ENCODE measurements around the gene MYO1E. TPM values are rescaled to one million over a fixed set of nuclear protein-coding genes. Genes with fewer than 3 reads are reported as not detected.
A peak's percentile ranks its signal among the peaks of the same experiment; 100 is the strongest.

The MYO1E gene
- total RNA-seq, 1 donor from 2014 or later, result 33.6 TPM

- Mint-ChIP-seq H3K4me1 (ENCODE audit: low read depth) (peaks cover 65% of the 10 kb centered on the region), H3K36me3 (ENCODE audit: low read depth) (peaks cover 9% of the 10 kb centered on the region), H3K27ac (peak overlapping the region; percentile 81), H3K4me3 (peak overlapping the region; percentile 55), H3K9me3 (peaks cover 3% of the 10 kb centered on the region), H3K27me3 (ENCODE audit: insufficient read depth) (peaks cover 2% of the 10 kb centered on the region)
- intact Hi-C loops (cut with micrococcal nuclease), result loop anchor here (1.0 to 2.0 kb wide), 4 partner anchors 26 to 320 kb away; no protein-coding TSS in a partner anchor
- no peak for DNase-seq (ENCODE audit: low spot score)
These were observed 72.0 kb downstream of the MYO1E start for GRCh38 chr15:59300618-59301139.

- Mint-ChIP-seq H3K36me3 (ENCODE audit: low read depth) (peaks cover 9% of the 10 kb centered on the region), H3K4me1 (ENCODE audit: low read depth) (peaks cover 63% of the 10 kb centered on the region), H3K4me3 (peak overlapping the region; percentile 55), H3K27me3 (ENCODE audit: insufficient read depth) (peaks cover 3% of the 10 kb centered on the region), H3K9me3 (peaks cover 3% of the 10 kb centered on the region), H3K27ac (peak overlapping the region; percentile 81)
- peak; percentile 64 for DNase-seq (ENCODE audit: low spot score)
- intact Hi-C loops (cut with micrococcal nuclease), result loop anchor here (1.0 to 2.0 kb wide), 6 partner anchors 26 to 320 kb away; partner anchors contain the start of gene MYO1E
These were observed 72.6 kb downstream of the MYO1E start for GRCh38 chr15:59299929-59300617.

- Mint-ChIP-seq H3K27ac (no peak overlapping the region), H3K36me3 (ENCODE audit: low read depth) (peaks cover 9% of the 10 kb centered on the region), H3K4me1 (ENCODE audit: low read depth) (peaks cover 63% of the 10 kb centered on the region), H3K27me3 (ENCODE audit: insufficient read depth) (peaks cover 8% of the 10 kb centered on the region), H3K4me3 (peak overlapping the region; percentile 68), H3K9me3 (peaks cover 3% of the 10 kb centered on the region)
- no peak for DNase-seq (ENCODE audit: low spot score)
- intact Hi-C loops (cut with micrococcal nuclease), result loop anchor here (2.0 kb wide), 2 partner anchors 42 to 74 kb away; partner anchors contain the start of gene MYO1E
These were observed 73.8 kb downstream of the MYO1E start for GRCh38 chr15:59298854-59299250.

- peaks cover 9% of the 10 kb centered on the region for H3K36me3 Mint-ChIP-seq (ENCODE audit: low read depth)
- peaks cover 3% of the 10 kb centered on the region for H3K9me3 Mint-ChIP-seq
- intact Hi-C loops (cut with micrococcal nuclease), result loop anchor here (2.0 kb wide), 2 partner anchors 42 to 74 kb away; partner anchors contain the start of gene MYO1E
- peak overlapping the region; percentile 77 for H3K27ac Mint-ChIP-seq
- H3K4me1 Mint-ChIP-seq (ENCODE audit: low read depth), result peaks cover 59% of the 10 kb centered on the region
- DNase-seq (ENCODE audit: low spot score), result peak; percentile 9
- H3K27me3 Mint-ChIP-seq (ENCODE audit: insufficient read depth), result peaks cover 8% of the 10 kb centered on the region
- H3K4me3 Mint-ChIP-seq, result peak overlapping the region; percentile 68
These were observed 74.3 kb downstream of the MYO1E start for GRCh38 chr15:59298225-59298853.

- intact Hi-C loops (cut with micrococcal nuclease), result no loop called here
- Mint-ChIP-seq H3K9me3 (peaks cover 3% of the 10 kb centered on the region), H3K36me3 (ENCODE audit: low read depth) (peaks cover 9% of the 10 kb centered on the region), H3K4me1 (ENCODE audit: low read depth) (peaks cover 48% of the 10 kb centered on the region), H3K27me3 (ENCODE audit: insufficient read depth) (peaks cover 12% of the 10 kb centered on the region), H3K27ac (no peak overlapping the region), H3K4me3 (no peak overlapping the region)
- DNase-seq (ENCODE audit: low spot score), result no peak
These were observed 76.5 kb downstream of the MYO1E start for GRCh38 chr15:59296181-59296617.

- H3K27me3 Mint-ChIP-seq (ENCODE audit: insufficient read depth), result peaks cover 12% of the 10 kb centered on the region
- no peak for DNase-seq (ENCODE audit: low spot score)
- H3K4me3 Mint-ChIP-seq, result no peak overlapping the region
- intact Hi-C loops (cut with micrococcal nuclease), result no loop called here
- no peak overlapping the region for H3K27ac Mint-ChIP-seq
- peaks cover 9% of the 10 kb centered on the region for H3K36me3 Mint-ChIP-seq (ENCODE audit: low read depth)
- H3K9me3 Mint-ChIP-seq, result peaks cover 3% of the 10 kb centered on the region
- H3K4me1 Mint-ChIP-seq (ENCODE audit: low read depth), result peaks cover 40% of the 10 kb centered on the region
These were observed 77.2 kb downstream of the MYO1E start for GRCh38 chr15:59295261-59296001.

- intact Hi-C loops (cut with micrococcal nuclease), result no loop called here
- peaks cover 14% of the 10 kb centered on the region for H3K27me3 Mint-ChIP-seq (ENCODE audit: insufficient read depth)
These were observed 78.0 kb downstream of the MYO1E start for GRCh38 chr15:59294574-59295260.

GRCh38 chr15:59292442-59293151 is 80.1 kb downstream of the MYO1E start:
- Mint-ChIP-seq H3K27ac (no peak overlapping the region), H3K36me3 (ENCODE audit: low read depth) (peaks cover 5% of the 10 kb centered on the region), H3K9me3 (no peaks in the 10 kb centered on the region), H3K4me3 (no peak overlapping the region), H3K27me3 (ENCODE audit: insufficient read depth) (peaks cover 17% of the 10 kb centered on the region), H3K4me1 (ENCODE audit: low read depth) (peaks cover 22% of the 10 kb centered on the region)
- intact Hi-C loops (cut with micrococcal nuclease), result no loop called here
- DNase-seq (ENCODE audit: low spot score), result no peak

More at GRCh38 chr15:59294574-59295260, 78.0 kb downstream of the MYO1E start:
- no peak for DNase-seq (ENCODE audit: low spot score)
- H3K27ac Mint-ChIP-seq, result no peak overlapping the region
- H3K4me3 Mint-ChIP-seq, result no peak overlapping the region
- peaks cover 7% of the 10 kb centered on the region for H3K36me3 Mint-ChIP-seq (ENCODE audit: low read depth)
- H3K4me1 Mint-ChIP-seq (ENCODE audit: low read depth), result peaks cover 35% of the 10 kb centered on the region
- H3K9me3 Mint-ChIP-seq, result peaks cover 3% of the 10 kb centered on the region

- Mint-ChIP-seq H3K27me3 (ENCODE audit: insufficient read depth) (peaks cover 15% of the 10 kb centered on the region), H3K27ac (no peak overlapping the region), H3K36me3 (ENCODE audit: low read depth) (peaks cover 3% of the 10 kb centered on the region), H3K9me3 (no peaks in the 10 kb centered on the region), H3K4me1 (ENCODE audit: low read depth) (peaks cover 18% of the 10 kb centered on the region), H3K4me3 (no peak overlapping the region)
- intact Hi-C loops (cut with micrococcal nuclease), result no loop called here
- DNase-seq (ENCODE audit: low spot score), result no peak
These were observed 81.5 kb downstream of the MYO1E start for GRCh38 chr15:59291213-59291549.

- Mint-ChIP-seq H3K27me3 (ENCODE audit: insufficient read depth) (peaks cover 15% of the 10 kb centered on the region), H3K27ac (no peak overlapping the region), H3K4me3 (no peak overlapping the region), H3K36me3 (ENCODE audit: low read depth) (peaks cover 3% of the 10 kb centered on the region), H3K9me3 (no peaks in the 10 kb centered on the region), H3K4me1 (ENCODE audit: low read depth) (peaks cover 12% of the 10 kb centered on the region)
- intact Hi-C loops (cut with micrococcal nuclease), result no loop called here
- no peak for DNase-seq (ENCODE audit: low spot score)
These were observed 82.1 kb downstream of the MYO1E start for GRCh38 chr15:59290295-59291212.

- H3K4me3 Mint-ChIP-seq, result no peak overlapping the region
- peaks cover 10% of the 10 kb centered on the region for H3K4me1 Mint-ChIP-seq (ENCODE audit: low read depth)
- DNase-seq (ENCODE audit: low spot score), result no peak
- peaks cover 9% of the 10 kb centered on the region for H3K27me3 Mint-ChIP-seq (ENCODE audit: insufficient read depth)
- intact Hi-C loops (cut with micrococcal nuclease), result no loop called here
- H3K27ac Mint-ChIP-seq, result no peak overlapping the region
- no peaks in the 10 kb centered on the region for H3K9me3 Mint-ChIP-seq
- peaks cover 3% of the 10 kb centered on the region for H3K36me3 Mint-ChIP-seq (ENCODE audit: low read depth)
These were observed 83.1 kb downstream of the MYO1E start for GRCh38 chr15:59289574-59289973.

Data from activated T-helper 1 cell treated with anti-CD3 and anti-CD28 coated beads, Interleukin-12 subunit alpha, Interleukin-12 subunit beta, Interleukin-2, Interleukin-4 antibody, amounts not matched to agents 30 ng/mL and 10 ng/mL and 1 ng/mL, durations not matched to agents 14 hours and 24 hours and 36 hours (primary cell).